K562 (cell line): ENCODE results near the gene FAM50A. TPM values are rescaled to one million over a fixed set of nuclear protein-coding genes. Genes with fewer than 3 reads are reported as not detected.

Experiments
- CAMTA2 ChIP-seq: fragments of 250-450 bp; sonication (Bioruptor Pico); conservative IDR thresholded peaks from 2 replicates; pipeline ENCODE4 v1.5.1; 2022
- DDX20 ChIP-seq: fragments of 450-650 bp; IDR thresholded peaks from 2 replicates; pipeline ENCODE4 v1.6.1; 2016; ENCODE audit warnings: missing genetic modification characterization, low read depth, mild to moderate bottlenecking, missing compliant biosample characterization, moderate library complexity
- KAT8 ChIP-seq: fragments of 450-650 bp; IDR thresholded peaks from 2 replicates; pipeline ENCODE4 v1.6.1; 2016; ENCODE audit warnings: low read depth, mild to moderate bottlenecking
- MTF1 ChIP-seq: fragments of 250-450 bp; sonication (Bioruptor Pico); IDR thresholded peaks from 2 replicates; pipeline ENCODE4 v1.9.0; 2021; ENCODE audit warnings: moderate library complexity, mild to moderate bottlenecking, inconsistent platforms, borderline replicate concordance
- MYNN ChIP-seq, 2 experiments: sonication (generic); formaldehyde crosslinking in 1 of 2; IDR thresholded peaks; 2 replicates each; pipeline versions ENCODE4 v1.5.0 to v1.6.1; 2016 to 2020; ENCODE audit warnings: antibody characterized with exemption in 1 of 2, missing genetic modification reagents in 1 of 2
- PTBP1 ChIP-seq: fragments of 200-400 bp; formaldehyde crosslinking; IDR thresholded peaks from 2 replicates; pipeline ENCODE4 v1.6.1; 2017; ENCODE audit warnings: low read depth, low read length
- PTTG1 ChIP-seq: fragments of 450-650 bp; IDR thresholded peaks from 2 replicates; pipeline ENCODE4 v1.6.1; 2016; ENCODE audit warnings: low read depth, mild to moderate bottlenecking, missing genetic modification characterization, missing compliant biosample characterization
- RBM17 ChIP-seq: fragments of 200-400 bp; formaldehyde crosslinking; IDR thresholded peaks from 2 replicates; pipeline ENCODE4 v1.6.1; 2017; ENCODE audit warnings: low read depth, mild to moderate bottlenecking, low read length, borderline replicate concordance
- RFX1 ChIP-seq: fragments of 450-650 bp; IDR thresholded peaks from 2 replicates; pipeline ENCODE4 v1.6.1; 2016; ENCODE audit warnings: mild to moderate bottlenecking, moderate library complexity
- TCF7 ChIP-seq: sonication (generic); IDR thresholded peaks from 2 replicates; pipeline ENCODE4 v1.6.1; 2016; ENCODE audit warnings: antibody characterized with exemption, borderline replicate concordance
- ZC3H8 ChIP-seq: fragments of 450-650 bp; IDR thresholded peaks from 2 replicates; pipeline ENCODE4 v1.6.1; 2017
- ZNF134 ChIP-seq: fragments of 250-450 bp; sonication (Bioruptor Pico); conservative IDR thresholded peaks from 2 replicates; pipeline ENCODE4 v1.4.0; 2020
- ZNF174 ChIP-seq: fragments of 250-450 bp; sonication (Bioruptor Pico); IDR thresholded peaks from 2 replicates; pipeline ENCODE4 v1.4.0; 2020; ENCODE audit warnings: mild to moderate bottlenecking
- ZNF584 ChIP-seq: fragments of 200-800 bp; sonication (Bioruptor generic); IDR thresholded peaks from 2 replicates; pipeline ENCODE4 v1.6.1; 2016; ENCODE audit warnings: low read depth, mild to moderate bottlenecking, missing genetic modification characterization, missing compliant biosample characterization
- ZNF668 ChIP-seq: fragments of 250-450 bp; sonication (Bioruptor Pico); IDR thresholded peaks from 2 replicates; pipeline ENCODE4 v1.8.0; 2022; ENCODE audit warnings: mild to moderate bottlenecking, inconsistent platforms
- ZZZ3 ChIP-seq: fragments of 450-650 bp; IDR thresholded peaks from 2 replicates; pipeline ENCODE4 v1.6.1; 2016; ENCODE audit warnings: antibody characterized with exemption, mild to moderate bottlenecking, moderate library complexity
- polyA plus RNA-seq, 8 experiments: library from polyadenylated mRNA; depleted of rRNA in 4 of 8; stranded (reverse) in 5 of 8; unstranded in 3 of 8; fragments of >200 nt; fragmentation: Nextera tagmentation in 2 of 8; fragmentation: Illumina TruSeq in 1 of 8; extraction: Ambion mirVana in 2 of 8; extraction: Trizol in 1 of 8; gene quantifications; 2 replicates each; pipeline versions ENCODE4 v1.2.1 to v1.2.3, GENCODE V29; 2011 to 2014; ENCODE audit warnings: inconsistent platforms in 1 of 8, missing spikeins in 1 of 8
- total RNA-seq, 7 experiments: library from RNA; depleted of rRNA in 6 of 7; stranded (reverse); fragments of >200 nt in 6 of 7; fragmentation: Illumina TruSeq in 2 of 7; extraction: Trizol in 2 of 7; gene quantifications; 2 replicates each; pipeline versions ENCODE4 v1.2.1 to v1.2.3, GENCODE V29; 2011 to 2021; ENCODE audit warnings: low replicate concordance in 1 of 7
- TF ChIP-seq, protein P1 (sequence below): sonication (generic); formaldehyde crosslinking; IDR thresholded peaks from 2 replicates; pipeline ENCODE4 v1.8.1; 2023; ENCODE audit warnings: mild to moderate bottlenecking, missing genetic modification reagents, moderate library complexity
- TF ChIP-seq, protein P2 (sequence below): fragments of 250-450 bp; sonication (Bioruptor Pico); IDR thresholded peaks from 2 replicates; pipeline ENCODE4 v1.8.0; 2022; ENCODE audit warnings: inconsistent platforms
- TF ChIP-seq, protein P3 (sequence below): fragments of 450-650 bp; IDR thresholded peaks from 2 replicates; pipeline ENCODE4 v1.6.1; 2017; ENCODE audit warnings: mild to moderate bottlenecking, moderate library complexity
- TF ChIP-seq, protein P4 (sequence below): fragments of 450-650 bp; IDR thresholded peaks from one replicate; pipeline ENCODE4 v1.6.1; 2018; ENCODE audit warnings: mild to moderate bottlenecking, moderate library complexity; ENCODE audit not compliant: partially characterized antibody
- TF ChIP-seq, protein P5 (sequence below): fragments of 150-350 bp; conservative IDR thresholded peaks from 2 replicates; pipeline ENCODE4 v1.6.1; 2014; ENCODE audit warnings: low read length

Gene FAM50A
- total and polyA plus RNA-seq, 9 of the 15 experiments (the other 6 are each of a cell fraction or from before 2014, with no cell fraction given): 4.4 to 114 (median 67.3) TPM

DNA sequence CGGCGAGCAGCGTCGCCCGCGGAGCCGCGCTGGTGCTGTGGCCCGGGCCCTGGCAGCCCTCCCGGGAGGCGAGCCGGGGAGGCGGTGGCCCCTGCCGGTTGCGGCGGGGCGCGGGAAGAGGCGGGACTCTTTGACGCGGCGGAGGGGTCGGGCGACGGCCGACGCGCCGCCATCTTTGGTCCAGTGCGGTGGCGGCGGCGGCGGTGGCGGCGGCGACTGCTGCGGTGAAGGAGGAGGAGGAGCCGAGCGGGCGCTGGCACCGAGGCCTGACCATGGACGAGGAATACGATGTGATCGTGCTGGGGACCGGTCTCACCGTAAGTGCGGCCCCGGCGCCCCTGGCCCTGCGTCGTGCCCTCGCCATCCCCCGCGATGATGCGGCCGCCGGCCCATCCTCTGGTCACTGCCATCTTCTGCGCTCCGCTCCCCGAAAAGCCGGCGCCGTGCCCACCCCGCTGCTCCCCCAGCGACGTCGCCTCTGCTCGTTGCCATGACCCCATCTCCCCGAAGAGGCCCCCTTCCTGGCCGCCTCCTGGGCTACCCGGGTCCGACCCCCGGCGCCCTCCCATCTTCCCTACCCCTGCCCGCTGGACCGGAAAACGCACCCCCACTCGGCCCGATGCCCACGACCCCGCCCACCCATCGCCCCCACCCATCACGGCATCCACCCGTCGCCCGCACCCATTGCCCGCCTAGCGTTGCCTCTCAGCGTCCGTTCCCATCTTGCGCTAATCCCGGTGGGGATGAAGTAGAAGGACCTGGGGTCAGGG is 6.8 kb upstream of the FAM50A start, which contains the start of gene GDI1 (continued):
- TF ChIP-seq, protein P1, sequence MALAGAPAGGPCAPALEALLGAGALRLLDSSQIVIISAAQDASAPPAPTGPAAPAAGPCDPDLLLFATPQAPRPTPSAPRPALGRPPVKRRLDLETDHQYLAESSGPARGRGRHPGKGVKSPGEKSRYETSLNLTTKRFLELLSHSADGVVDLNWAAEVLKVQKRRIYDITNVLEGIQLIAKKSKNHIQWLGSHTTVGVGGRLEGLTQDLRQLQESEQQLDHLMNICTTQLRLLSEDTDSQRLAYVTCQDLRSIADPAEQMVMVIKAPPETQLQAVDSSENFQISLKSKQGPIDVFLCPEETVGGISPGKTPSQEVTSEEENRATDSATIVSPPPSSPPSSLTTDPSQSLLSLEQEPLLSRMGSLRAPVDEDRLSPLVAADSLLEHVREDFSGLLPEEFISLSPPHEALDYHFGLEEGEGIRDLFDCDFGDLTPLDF (CRISPR knock-in tag): no peak
- TF ChIP-seq MYNN (IDR thresholded peaks at IDR 0.05): no peak
- no peak for TF ChIP-seq MYNN (CRISPR knock-in tag; IDR thresholded peaks at IDR 0.05)
- no peak for TF ChIP-seq ZZZ3
- no peak for TF ChIP-seq CAMTA2 (CRISPR knock-in tag)
- TF ChIP-seq DDX20: no peak
- TF ChIP-seq, protein P2, sequence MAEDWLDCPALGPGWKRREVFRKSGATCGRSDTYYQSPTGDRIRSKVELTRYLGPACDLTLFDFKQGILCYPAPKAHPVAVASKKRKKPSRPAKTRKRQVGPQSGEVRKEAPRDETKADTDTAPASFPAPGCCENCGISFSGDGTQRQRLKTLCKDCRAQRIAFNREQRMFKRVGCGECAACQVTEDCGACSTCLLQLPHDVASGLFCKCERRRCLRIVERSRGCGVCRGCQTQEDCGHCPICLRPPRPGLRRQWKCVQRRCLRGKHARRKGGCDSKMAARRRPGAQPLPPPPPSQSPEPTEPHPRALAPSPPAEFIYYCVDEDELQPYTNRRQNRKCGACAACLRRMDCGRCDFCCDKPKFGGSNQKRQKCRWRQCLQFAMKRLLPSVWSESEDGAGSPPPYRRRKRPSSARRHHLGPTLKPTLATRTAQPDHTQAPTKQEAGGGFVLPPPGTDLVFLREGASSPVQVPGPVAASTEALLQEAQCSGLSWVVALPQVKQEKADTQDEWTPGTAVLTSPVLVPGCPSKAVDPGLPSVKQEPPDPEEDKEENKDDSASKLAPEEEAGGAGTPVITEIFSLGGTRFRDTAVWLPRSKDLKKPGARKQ (CRISPR knock-in tag): no peak
- TF ChIP-seq, protein P3, sequence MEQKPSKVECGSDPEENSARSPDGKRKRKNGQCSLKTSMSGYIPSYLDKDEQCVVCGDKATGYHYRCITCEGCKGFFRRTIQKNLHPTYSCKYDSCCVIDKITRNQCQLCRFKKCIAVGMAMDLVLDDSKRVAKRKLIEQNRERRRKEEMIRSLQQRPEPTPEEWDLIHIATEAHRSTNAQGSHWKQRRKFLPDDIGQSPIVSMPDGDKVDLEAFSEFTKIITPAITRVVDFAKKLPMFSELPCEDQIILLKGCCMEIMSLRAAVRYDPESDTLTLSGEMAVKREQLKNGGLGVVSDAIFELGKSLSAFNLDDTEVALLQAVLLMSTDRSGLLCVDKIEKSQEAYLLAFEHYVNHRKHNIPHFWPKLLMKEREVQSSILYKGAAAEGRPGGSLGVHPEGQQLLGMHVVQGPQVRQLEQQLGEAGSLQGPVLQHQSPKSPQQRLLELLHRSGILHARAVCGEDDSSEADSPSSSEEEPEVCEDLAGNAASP: no peak
- no peak for TF ChIP-seq ZNF174
- TF ChIP-seq MTF1 (CRISPR knock-in tag): no peak
- no peak for TF ChIP-seq PTTG1 (tag)
- TF ChIP-seq RFX1: no peak
- TF ChIP-seq ZC3H8: no peak
- TF ChIP-seq ZNF134 (CRISPR knock-in tag): peak; percentile 49; the same call in 1 of the 2 replicates
- TF ChIP-seq RBM17: no peak
- TF ChIP-seq, protein P4, sequence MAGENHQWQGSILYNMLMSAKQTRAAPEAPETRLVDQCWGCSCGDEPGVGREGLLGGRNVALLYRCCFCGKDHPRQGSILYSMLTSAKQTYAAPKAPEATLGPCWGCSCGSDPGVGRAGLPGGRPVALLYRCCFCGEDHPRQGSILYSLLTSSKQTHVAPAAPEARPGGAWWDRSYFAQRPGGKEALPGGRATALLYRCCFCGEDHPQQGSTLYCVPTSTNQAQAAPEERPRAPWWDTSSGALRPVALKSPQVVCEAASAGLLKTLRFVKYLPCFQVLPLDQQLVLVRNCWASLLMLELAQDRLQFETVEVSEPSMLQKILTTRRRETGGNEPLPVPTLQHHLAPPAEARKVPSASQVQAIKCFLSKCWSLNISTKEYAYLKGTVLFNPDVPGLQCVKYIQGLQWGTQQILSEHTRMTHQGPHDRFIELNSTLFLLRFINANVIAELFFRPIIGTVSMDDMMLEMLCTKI: no peak
- no peak for TF ChIP-seq KAT8
- no peak for TF ChIP-seq PTBP1
- TF ChIP-seq ZNF584 (CRISPR knock-in tag): no peak
- no peak for TF ChIP-seq TCF7
- TF ChIP-seq, protein P5, sequence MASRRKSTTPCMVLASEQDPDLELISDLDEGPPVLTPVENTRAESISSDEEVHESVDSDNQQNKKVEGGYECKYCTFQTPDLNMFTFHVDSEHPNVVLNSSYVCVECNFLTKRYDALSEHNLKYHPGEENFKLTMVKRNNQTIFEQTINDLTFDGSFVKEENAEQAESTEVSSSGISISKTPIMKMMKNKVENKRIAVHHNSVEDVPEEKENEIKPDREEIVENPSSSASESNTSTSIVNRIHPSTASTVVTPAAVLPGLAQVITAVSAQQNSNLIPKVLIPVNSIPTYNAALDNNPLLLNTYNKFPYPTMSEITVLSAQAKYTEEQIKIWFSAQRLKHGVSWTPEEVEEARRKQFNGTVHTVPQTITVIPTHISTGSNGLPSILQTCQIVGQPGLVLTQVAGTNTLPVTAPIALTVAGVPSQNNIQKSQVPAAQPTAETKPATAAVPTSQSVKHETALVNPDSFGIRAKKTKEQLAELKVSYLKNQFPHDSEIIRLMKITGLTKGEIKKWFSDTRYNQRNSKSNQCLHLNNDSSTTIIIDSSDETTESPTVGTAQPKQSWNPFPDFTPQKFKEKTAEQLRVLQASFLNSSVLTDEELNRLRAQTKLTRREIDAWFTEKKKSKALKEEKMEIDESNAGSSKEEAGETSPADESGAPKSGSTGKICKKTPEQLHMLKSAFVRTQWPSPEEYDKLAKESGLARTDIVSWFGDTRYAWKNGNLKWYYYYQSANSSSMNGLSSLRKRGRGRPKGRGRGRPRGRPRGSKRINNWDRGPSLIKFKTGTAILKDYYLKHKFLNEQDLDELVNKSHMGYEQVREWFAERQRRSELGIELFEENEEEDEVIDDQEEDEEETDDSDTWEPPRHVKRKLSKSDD: no peak
- no peak for TF ChIP-seq ZNF668 (CRISPR knock-in tag)
